Stimulated activated naive CD4-positive, alpha-beta T cell treated with Interleukin-2 at 50 U/mL for 16 hours (primary cell): ENCODE results near the gene ATP2B2.

Experiments used
- DNase-seq: peaks from one replicate; lab custom pipeline; 2025; lab: John Stamatoyannopoulos, UW

The ATP2B2 gene

DNA sequence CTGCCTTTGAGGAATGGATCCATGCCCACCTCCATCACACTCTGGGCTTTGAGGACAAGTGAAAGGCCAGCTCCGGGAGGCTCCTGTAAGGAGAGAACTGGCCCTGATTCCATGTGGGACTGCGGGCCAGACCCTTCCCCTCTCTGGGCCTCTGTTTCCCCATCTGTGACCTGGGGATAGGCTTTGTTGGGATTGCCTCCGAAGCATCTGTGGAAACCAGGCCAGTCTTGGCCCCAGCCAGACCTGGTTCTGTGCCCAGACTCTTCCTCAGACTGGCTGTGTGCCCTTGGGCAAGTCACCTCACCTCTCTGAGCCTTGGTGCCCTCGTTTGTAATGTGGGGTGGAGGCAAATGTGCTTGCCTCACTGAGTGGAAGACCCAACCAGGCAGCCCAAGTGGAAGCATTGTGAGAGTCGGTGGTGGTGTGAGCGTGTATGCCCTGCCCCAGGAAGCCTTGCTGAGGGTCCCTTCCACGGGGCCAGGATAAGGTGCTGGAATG is 163.4 kb downstream of the ATP2B2 start:
- no peak for DNase-seq

GRCh38 chr3:10340476-10340875 is 164.9 kb downstream of the ATP2B2 start:
- no peak for DNase-seq

DNA sequence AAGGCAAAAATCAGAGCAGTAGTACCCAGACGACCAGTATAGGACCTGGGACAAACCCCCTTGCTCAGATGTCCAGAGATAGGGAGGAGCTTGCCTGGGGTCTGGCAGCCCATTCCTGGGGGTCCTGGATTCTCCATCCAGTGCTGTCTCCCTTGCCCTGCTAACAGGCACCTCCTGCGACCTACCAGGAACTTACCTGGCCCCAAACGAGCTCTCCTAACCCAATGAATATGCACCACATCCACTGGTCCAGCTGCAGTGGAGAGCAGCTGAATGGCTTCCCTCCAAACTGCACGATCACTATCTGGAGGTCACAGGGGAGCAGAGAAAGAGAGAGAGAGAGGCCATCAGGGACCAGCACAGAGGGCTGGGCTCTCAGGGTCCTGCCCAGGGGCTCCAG is 165.3 kb downstream of the ATP2B2 start:
- no peak for DNase-seq

DNA sequence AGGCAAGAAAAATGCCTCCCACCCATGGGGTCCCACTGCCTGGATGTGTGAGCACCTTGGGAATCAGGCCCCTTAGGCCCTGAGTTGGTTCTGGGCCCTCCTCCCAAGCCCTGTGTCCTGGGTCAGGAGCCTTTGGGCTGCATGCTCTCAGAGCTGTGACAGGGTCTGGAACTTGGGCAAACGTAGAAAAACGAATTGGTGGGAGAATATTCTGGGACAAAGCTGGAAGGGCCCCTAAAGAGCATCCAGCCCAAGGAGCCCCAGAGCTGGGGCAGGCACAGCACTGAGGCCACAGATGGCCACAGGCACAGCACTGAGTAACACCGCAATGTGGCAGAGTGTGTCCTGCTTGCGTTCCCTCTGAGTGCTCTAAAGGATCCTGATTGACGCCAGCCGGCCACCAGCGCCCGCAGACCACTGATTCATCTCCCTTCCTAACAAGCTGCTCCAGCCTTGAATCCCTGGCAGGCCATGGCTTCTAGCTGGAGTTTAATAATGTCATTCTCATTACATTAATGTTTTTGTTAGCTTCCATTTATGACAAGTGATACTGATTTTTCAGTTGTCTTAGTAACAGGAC is 165.9 kb downstream of the ATP2B2 start:
- no peak for DNase-seq

- DNase-seq, result no peak
Measured at GRCh38 chr3:10338591-10339353, 166.6 kb downstream of the ATP2B2 start.

DNA sequence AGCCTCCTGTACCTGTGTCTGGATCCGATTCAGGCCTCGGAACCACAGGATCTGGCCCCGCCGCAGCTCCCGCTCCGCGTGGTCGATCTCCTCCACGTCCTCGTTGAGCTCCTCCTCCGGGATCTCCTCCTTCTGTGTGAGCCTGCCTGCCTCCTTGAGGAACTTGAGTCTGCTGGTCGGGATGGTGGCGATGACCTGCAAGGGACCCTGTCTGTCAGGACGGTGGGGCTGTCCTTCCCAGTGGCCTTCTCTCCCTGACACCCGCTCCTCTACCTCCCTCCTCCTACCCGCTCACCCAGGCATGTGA is 167.3 kb downstream of the ATP2B2 start:
- DNase-seq, result no peak

GRCh38 chr3:10337323-10338163 is 167.8 kb downstream of the ATP2B2 start:
- DNase-seq, result no peak

DNA sequence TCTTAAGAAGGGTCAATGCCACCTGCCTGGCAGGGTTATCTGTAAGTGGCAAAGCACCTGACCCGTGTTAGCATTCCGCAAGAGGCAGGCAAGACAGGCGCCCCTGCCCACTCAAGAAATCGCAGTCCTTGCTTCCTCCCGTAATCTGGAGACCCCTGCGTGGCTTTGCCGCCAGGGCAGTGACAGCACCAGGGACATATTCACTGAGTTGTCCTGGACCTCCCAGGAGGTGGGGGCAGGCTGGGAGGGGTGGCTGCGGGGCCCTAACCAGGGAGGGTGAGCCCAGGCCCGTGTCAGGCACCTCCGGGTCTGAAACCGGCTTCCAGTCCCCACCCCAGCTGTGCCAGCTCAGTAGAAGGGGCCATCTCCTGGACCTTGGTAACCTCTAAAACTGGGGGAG is 168.6 kb downstream of the ATP2B2 start:
- no peak for DNase-seq

DNA sequence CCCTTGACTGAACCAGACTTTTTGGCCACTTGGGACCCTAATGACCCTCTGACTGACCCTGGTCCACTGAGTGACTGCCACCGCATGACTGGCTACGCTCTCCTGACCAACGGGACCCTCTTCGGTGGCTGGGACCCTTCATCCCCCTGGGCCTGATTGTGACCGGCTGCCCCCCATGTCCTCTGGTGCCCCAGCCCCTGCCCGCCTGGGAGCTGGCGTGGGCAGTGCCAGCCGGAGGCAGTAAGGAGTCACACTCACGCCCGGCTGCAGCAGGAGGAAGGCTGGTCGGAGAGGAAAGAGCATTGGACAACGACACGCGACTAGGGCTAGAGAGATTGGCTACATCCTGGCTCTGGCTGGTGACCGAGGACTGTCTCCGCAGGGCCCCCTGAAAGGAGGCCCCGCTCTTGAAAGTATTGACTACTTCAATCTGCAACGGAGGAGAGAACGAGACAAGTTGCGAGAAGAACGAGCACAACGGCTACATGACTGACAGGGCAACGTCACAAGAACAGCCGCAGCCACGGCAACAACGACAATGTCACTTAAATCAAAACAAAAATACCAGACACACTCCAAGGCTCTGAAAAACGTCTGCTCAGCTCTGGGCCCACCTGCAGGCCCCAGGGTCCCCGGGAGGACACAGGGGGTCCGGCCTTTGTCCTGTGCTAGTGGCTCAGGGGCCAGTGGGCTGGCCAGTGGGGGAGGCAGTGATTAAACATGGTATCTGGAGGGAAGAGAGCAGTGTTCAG is 169.3 kb downstream of the ATP2B2 start:
- no peak for DNase-seq

DNA sequence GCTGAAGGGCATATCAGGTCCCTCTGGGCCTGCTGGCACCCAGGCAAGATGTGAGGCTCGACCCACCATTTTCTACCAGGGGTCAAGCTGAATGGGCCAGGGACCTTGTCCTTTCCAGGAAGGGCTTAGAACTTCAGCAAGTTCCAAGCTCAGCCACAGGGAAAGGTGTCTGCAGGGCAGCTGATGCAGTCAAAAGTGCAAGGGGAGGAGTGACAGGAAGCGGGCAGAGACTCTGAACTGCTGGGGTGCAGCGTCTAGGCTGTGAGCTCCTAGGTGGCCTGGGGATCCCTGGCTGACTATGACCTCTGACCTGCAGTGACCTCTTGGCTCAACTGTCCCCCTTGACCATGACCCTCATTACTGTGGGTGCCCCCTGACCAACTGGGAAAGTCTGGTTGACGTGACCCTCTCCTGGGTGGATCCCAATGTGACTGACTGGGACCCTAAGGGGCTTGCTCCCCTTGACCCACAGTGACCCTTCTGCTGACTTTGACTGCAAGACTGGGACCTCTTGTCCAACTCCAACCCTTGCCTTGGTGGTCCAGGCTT is 170.1 kb downstream of the ATP2B2 start:
- DNase-seq, result no peak

DNA sequence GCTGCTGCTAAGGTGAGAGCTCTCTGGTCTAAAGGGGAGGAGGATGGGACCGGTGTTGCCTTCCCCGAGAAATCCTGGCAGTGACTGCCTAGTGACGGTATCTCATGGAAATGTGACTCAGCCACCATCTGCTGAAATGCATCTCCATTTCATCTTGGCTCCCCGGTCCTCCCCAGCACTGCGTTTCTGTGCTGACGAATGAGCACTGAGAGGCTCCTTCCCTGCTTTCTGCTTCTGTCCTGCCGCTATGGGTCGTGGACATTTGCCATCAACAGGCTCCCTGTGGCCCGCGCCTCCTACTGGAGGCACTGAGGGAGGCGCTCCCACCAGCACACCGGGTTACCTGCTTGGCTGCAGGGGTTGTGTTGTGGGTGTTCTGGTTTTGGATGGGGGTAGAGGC is 170.9 kb downstream of the ATP2B2 start:
- DNase-seq, result no peak

GRCh38 chr3:10334042-10334441 is 171.3 kb downstream of the ATP2B2 start:
- no peak for DNase-seq

DNA sequence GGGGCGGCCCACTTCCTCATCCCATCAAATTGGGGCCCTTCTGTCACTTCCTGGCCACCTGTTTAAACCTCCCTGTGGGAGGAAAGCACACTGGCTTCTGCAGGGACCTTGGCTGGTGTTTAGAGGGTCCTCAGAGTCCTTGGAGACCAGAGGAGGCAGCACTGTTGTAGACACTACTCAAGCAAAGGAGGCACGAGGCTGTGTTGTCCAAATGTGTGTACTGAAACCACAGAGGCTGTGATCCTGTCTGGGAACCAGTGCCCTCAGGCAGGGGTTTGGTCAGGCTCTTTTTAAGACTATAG is 172.1 kb downstream of the ATP2B2 start:
- DNase-seq, result no peak

GRCh38 chr3:10332481-10333348 is 172.7 kb downstream of the ATP2B2 start:
- DNase-seq, result no peak

DNA sequence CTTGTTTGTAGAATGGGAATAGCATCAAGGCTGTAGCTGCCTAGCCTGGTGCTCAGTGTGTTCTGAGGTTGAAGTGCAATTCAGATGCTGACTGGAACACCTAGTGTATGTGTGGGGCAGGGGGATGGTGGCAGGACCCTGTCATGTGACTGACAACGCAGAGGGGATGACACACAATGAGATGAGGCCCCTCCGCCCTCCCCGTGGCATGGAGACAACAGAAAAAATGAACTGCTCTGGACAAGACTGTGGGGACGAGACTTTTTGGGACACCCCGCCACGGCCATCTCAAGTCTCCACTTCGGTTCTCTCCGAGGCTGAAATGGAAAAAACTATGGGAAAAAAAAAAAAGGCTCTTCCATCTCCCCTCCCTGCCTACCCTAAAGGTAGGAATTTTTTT is 174.1 kb downstream of the ATP2B2 start:
- DNase-seq, result no peak

DNA sequence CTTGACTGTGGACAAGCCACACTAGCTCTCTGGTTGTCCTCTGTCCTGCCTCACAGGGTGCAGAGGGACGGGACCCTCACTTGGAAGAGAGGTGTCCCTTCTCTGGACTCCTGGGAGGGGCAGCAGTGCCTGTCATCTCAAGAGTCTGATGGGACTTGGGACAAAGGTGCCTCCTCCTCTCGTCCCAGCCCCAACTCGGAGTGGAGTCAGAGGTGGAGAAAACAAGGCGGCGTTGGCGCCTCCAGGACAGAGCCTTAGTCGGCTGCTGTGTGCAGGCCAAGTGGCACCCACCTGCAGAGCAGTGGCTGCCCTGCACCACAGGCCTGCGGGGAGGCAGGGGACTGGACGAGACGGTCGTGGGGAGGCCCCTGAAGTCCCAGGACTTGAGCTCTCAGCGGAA is 175.1 kb downstream of the ATP2B2 start:
- no peak for DNase-seq

GRCh38 chr3:10329495-10330015 is 175.8 kb downstream of the ATP2B2 start:
- DNase-seq, result no peak

- no peak for DNase-seq
Measured at GRCh38 chr3:10328460-10329071, 176.8 kb downstream of the ATP2B2 start.

- DNase-seq, result no peak
Measured at GRCh38 chr3:10327592-10327991, 177.8 kb downstream of the ATP2B2 start.

DNA sequence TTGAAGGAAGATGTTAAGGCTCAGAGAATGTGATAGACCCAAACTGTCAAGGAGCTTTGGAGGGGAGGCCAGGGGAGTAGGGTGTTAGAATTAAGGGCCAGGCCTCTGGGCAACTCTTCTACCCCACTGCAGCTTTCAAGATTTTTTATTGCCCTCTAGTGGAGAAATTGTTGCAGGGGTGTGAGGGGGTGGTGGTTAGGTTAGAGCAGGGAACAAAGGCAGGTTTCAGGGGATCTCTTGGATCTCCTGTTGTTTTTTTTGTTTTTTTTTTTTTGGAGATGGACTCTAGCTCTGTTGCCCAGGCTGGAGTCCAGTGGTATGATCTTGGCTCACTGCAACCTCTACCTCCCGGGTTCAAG is 183.1 kb downstream of the ATP2B2 start:
- DNase-seq, result no peak
